DMS 273 (cell line): Measurements from ENCODE around the gene ZNF318.
"Not testable (repeated sequence)": the region's sequence is repeated elsewhere in the genome, so short reads cannot be mapped to it uniquely, and the experiment has no call there.

Source experiments
- DNase-seq: peaks from one replicate; lab custom pipeline; 2025; ENCODE audit not compliant: unreplicated experiment; lab: John Stamatoyannopoulos, UW

ZNF318 gene

DNA sequence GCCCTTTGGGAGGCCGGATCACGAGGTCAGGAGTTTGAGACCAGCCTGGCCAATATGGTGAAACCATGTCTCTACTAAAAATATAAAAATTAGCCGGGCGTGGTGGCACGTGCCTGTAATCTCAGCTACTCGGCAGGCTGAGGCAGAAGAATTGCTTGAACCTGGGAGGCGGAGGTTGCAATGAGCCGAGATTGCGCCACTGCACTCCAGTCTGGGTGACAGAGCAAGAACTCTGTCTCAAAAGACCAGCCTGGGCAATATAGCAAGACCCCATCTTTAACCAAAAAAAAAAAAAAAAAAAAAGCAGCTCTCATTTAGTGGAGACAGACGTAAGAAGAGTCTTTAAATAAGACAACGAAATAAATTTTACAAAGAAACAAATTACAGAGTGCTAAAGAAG is 23.2 kb downstream of the ZNF318 start:
- DNase-seq = not testable (repeated sequence)

DNA sequence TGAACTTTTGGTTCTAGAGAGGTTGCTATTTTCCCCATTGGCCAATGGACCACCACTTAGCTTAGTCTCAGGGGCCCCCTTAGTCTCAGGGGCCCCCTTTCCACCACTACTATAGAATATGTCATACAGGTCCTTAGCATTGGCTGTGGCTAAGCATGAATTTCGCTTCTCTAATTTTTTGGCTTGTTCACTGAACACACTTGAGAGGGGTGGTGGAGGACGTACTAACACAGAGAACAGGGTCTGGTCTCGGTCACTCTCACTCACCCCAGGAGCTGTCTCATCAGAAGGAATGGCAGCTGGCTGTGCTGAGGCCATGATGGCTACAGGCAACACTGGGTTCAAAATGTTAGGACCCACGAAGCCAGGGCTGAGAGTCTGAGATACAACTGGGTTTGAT is 30.3 kb downstream of the ZNF318 start:
- no peak for DNase-seq

DNA sequence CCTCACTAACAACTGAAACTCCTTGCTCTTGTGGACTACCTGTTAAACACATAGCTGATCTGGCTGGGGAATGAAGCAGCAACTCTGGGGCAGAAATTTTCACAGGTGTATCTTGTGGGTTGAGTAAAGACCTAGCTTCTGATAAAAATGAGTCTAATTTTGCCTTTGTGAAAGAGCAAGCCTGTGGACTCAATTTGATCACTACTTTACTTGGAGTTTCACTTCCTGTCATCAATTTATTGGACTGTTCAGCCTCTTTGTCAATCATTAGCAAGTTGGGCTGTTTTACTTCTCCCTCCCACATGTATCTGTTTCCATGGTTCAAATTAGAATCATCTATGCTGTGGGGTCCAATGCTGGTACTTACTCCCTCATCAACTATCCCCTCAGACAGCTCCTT is 31.2 kb downstream of the ZNF318 start:
- no peak for DNase-seq

DNA sequence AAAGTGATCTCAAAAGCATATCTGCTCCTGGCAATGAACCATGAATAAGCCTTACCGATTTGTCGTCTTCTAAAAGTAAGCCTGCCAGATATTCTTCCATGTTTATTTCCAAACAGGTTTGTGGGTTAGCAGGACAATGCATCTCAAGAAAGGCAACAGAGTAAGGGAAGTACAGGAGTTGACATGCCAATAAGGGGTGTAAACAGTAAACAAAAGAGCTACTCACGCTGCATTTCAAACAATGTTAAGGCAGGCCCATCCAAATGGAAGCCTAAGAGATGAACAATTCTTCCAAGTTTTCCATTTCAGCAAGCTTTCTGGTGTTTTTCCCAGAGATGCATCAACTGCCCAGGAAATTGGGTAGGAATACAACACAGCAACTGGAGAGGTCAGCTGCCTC is 33.1 kb downstream of the ZNF318 start:
- DNase-seq = no peak

DNA sequence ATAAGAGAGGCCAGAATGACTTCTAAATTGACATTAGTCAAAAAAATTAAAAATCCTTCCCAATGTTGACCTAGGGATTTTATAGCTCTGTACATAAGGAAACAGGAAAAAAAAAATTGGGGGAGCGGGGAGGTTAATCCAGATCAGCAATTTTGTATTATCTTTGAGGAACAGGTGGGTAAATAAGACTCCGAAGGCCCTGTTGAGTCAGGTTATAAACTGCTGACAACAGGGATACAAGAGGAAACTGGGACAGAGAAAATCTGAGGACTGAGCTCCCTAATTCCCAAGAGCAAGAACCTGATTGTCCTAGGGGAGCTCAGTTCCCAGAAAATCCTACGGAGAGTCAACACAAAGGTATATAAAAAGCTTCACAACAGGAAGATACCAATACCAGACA is 34.0 kb downstream of the ZNF318 start:
- no peak for DNase-seq

DNA sequence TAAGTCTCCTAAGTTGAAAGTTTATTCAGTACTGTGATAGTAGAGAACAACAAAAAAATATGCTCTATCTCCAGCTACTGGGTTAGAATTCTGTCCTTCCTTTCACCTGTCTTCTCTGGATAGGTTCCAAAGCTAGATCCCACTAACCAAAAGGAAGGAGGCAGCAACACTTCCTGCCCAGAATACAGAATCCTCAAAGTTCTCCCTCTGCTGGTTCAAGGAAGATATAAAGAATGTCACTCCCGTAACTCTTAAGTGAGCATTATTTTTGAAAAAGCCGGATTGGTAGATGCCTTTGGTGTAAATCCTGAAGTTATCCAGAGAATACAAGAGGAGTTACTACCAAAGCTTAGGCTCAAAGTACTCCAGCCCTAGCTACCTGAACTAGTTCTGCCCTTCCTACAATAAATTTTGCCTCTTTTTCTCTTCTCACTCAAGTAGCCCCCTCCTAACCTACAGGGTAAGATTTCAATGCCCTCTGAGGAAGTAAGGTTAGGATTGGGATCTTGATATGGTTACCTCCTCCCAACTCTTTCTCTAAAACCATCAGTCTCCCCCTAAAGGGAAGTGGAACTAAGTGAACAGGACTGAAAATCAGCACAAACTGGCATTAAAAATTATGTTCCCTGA is 34.9 kb downstream of the ZNF318 start:
- DNase-seq = peak; percentile 85

DNA sequence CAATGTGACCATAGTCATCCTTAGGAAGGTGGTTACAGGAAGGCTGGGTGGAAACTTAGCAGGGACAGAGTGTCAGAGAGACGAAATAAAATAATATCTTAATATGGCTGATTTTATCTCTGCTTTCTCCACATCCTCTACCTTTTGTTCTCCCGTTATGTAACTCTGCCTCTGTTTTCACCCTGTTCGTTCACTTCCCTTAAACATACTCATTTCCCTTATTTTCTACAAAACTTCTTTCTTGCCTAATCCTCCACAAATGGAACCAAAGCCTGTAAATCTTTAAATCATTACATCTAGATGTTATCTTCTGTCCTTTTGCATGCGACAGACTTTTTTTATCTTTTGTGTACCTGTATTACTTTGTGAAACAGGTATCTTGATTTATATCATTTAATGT is 37.6 kb downstream of the ZNF318 start:
- no peak for DNase-seq

DNA sequence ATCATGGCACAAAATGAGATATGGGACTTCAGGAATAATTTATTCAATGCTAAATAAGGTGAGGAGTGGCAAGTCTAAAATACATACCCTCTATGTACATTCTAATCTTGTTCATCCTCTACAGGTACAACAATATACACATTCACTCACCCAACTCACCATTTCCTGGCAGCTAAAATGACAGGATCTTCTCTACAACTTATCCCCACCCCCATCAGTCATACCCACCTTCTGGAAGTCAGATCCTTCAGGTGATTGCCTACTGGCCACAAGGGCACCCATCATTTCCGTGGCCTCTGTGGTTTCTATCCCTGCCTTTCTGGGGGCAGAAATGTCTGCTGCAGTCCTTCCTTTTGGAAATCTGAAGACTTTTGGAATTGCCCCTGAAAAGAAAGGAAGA is 38.0 kb downstream of the ZNF318 start:
- no peak for DNase-seq

DNA sequence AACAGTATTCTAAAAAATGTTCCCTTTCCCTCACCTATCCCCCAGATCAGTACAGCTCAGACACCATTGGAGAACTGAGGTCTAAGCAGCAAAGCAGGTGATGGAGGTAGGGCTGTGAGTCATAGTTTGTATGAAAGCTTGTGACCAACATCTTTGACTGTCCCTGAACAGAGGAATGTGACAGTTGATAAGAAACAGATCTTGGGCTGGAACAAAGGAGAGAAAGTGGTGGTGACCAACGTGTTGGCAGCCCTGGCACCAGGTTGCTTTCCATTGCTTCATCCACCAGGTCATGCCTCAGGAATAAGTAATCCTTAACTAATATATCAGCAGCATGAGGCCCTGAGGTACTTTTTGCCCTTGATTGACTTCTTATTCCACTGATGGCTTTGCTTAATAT is 40.9 kb downstream of the ZNF318 start:
- DNase-seq = no peak

DNA sequence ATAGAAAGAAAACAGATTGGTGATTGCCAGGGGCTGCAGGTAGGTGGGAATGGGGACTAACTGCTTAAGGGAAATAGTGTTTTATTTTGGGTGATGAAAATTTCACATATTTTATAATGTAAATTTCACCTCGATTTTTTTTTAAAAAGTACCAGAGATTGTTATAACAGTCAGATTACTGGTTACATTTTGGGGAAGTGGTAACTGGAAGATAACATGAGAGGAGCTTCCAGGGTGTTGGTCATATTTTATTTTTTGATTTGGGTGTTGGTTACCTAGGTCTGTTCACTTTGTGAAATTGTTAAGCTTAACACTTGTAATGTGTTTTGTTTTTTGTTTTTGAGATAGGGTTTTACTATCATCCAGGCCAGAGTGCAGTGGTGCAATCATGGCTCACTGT is 43.6 kb downstream of the ZNF318 start:
- DNase-seq = no peak

DNA sequence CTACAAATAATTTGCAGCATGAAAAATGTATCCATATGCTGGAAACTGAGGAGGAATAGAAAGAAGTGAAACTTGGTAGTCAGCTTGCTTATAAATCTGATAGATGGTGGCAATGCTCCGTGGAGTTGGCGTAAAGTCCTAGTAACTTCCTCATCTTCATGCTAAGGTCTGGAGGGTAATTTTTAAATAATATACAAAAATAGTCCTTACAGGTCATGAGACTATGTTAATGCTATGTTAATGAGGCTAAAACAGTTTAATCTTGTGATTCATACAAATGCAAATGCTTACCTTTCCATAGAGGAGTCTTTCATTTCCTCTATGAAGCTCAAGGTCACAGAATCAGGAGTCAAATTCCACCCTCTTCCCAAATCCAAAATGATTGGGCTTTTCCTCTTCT is 51.4 kb downstream of the ZNF318 start:
- DNase-seq = no peak

DNA sequence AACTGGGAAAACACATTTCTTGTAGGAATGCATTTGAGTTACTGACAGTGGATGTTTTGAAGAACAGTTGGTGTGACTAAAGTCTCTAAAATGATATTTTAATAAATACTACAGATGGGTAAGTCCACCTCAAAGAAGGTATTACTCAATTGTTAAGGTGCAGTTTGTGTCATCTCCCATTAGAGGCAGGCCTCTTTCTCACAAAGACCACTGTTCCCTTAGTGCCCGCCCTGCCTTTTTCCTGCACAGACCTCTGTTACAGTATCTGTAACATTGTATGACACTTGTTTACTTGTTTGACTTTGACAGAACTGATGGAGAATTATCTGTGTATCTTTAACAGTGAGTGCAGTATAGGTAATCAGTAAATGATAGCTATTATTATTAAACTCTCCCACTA is 55.6 kb downstream of the ZNF318 start:
- DNase-seq = no peak

DNA sequence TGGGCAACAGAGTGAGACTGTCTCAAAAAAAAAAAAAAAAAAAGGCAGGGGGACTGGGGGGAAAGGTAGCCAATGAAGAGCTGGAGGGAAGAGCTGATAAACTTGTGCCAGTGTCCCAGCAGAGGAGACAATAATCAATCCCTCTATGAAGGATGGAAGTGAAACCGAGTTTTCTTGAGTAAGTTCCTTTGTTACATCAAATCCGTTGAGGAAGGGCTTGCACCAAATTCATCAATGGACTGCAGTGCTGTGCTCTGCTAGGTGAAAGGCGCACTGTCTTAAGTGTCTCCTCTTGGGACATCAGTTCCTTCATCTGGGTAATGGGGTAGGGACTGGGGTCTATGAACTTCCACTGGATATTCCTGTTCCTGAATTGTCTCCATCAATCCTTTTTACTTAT is 57.8 kb downstream of the ZNF318 start:
- no peak for DNase-seq

DNA sequence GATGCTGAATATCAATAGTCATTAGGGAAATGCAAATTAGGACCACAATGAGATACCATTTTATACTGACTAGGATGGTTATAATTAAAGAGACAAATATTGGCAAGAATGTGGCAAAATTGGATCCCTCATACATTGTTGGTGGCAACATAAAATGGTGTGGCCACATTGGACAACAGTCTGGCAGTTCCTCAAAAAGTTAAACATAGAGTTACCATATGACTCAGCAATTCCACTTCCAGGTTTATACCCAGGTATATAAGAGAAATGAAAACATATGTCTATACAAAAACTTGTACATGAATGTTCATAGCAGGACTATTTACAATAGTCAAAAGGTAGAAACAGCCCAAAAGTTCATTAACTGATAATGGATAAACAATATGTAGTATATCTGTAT is 58.8 kb downstream of the ZNF318 start:
- DNase-seq = no peak

DNA sequence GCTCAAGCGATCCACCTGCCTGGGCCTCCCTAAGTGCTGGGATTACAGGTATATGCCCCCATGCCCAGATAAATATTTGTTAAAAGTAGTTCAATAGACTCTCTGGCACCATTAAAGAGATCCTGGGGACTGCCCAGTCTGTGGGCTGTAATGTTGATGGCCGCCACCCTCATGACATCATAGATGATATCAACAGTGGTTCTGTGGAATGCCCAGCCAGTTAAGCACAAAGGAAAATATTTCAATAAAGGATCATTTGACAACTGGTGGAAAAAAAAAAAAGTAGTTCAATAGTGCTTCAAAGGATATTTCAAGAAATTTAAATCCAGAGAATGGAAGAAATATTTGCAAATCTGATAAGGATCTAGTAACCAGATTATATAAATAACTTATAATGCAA is 59.3 kb downstream of the ZNF318 start:
- DNase-seq = no peak

DNA sequence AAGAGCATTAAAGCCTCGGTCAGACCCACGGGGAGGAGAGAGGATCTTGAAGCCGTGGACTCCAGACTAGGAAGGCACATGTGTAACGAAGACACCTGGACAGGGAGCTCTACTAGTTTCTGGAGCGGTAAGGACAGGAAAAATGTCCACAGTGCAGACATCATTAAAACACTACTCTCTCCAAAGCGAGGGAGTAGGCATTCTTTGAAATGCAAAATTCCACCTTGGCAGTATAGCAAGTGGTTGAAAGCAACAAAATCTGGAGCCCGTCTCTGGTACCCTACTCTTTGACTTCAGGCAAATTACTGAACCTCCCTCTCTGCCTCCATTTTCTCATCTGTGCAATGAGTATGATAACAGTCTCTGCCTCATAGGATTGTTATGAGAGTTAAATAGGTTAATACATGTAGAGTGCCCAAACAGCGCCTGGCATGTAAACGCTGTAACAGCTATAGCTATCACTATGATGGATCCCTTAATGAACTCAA is 60.4 kb downstream of the ZNF318 start:
- no peak for DNase-seq

DNA sequence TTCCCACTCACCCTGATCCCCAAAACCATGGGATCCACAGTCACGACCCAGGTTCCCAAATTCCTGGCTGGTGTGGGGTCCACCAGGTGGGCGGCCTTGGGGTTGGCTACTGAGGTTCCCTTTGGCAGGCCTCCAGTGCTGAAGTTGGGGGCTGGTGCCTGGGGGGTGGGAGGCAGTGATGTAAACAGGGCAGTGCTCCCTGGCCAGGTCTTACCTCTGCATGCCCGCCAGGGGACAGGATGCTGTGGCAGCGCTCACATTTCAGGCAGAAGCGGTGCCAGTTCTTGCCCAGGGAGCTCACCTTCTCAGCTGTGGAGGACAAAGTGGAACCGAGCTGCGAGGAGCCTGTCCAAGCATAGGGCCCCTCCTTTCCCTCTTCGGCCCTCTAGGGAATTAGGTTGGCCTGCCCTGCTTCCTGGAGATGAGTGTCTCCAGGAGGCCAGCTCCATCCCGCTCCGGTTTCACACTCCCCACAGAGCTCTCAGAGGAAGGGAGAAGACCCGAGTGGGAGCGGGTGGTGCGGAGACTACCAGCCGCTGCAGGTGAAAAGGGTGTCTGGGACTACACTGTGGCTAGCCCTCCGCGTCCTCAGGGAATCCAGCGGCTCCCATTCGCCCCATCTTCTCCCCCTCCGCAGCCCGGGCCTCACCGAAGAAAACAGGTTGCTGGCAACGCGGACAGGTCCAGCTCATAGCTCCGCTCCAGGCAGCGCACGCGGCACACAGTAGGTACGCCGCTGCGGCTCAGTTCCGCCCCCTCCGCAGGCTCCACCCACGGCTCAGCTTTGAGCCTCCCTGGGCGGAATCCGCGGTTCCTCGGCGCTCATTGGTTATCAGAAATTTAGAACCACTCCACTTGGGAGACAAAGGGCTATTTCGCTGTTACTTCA is 61.1 kb downstream of the ZNF318 start, which contains the start of gene CRIP3:
Gene CRIP3 (minus strand): TSS at position 726 of the 889 bp plus-strand sequence. CDS start 34 bp downstream, at position 692.
- peak; percentile 63 for DNase-seq

DNA sequence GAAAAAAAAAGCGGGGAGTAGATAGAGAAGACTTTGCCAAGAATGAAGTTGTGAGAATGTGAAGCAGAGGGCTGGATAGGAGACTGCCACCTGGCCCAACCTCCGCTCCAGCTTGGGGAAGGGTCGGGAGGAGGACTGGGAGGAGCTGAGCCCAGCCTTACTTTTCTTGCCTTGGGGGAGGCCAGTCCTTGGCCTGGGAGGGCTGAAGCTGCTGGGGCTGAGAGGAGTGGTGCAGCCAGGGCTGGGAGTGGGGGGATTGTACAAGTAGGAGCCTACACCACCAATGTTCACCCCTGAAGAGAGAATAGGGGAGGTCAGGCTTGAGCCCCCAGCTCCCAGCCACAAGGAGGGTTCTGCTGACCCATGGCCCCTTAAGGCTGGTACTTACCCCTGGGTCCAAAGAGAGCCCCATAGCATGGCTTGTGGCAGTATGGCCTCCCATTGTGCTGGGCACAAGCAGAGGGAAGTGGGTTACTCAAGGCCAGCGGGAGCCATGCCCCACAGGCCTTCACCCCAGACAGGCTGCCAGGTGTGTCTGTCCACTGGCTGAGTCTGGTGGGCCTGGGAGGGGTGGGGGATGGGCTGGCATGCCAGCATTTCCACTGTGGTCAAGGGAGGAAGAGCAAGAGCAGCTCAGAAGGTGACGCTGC is 61.9 kb downstream of the ZNF318 start:
- DNase-seq = no peak

DNA sequence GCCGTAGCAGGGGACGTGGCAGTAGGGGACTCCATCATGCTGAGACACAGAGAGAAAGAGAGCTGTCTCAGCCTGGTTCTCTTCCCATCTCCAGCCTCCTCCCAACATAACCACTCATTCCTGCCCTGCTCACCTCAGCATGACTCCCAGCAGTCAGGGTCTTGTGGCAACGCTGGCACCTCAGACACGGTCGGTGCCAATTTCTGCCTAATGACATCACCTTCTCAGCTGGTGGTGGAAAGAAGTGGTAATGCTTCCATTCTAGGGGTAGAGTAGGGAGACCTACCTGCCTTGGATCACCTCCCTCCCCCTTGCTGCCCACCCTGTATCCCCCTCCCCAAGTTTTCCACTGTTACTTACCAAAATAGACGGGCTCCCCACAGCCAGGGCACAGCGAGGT is 63.4 kb downstream of the ZNF318 start:
- no peak for DNase-seq

DNA sequence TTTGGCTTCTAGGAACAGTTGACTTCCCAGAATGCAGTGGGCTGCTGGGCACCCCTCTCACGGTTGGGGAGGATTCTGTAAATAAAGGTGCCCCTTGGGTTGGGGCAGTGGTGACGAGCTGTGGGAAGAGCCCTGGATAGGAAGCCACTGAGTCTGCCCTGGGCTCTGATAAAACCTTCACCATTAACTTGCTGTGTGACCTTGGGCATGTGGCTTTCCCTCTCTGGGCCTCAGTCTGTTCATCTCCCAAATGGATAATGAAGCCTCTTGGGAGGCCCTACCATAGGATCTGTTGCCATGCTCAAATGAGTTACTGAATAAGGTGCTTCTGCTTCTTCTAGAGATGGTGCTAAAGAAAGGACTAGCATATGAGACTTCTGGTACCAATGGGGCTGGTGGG is 64.6 kb downstream of the ZNF318 start:
- no peak for DNase-seq

DNA sequence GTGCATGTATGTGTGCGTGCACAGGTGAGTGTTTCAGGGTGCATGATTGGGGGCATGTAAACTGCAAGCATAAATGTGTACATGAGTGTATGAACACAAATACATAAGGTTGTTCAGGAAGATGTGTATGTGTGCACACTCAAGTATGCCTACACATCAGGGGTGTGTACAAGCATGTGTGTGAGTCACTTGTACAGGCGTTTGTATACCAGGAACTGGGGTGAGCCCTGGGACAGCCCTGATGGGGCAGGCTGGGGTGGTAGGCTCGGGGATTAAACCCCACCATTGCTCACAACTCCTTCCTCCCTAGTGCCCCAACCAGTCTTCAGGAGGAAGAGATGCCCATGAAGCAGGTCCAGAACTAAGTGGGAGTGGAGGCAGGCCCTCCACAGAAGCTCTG is 65.1 kb downstream of the ZNF318 start:
- no peak for DNase-seq

DNA sequence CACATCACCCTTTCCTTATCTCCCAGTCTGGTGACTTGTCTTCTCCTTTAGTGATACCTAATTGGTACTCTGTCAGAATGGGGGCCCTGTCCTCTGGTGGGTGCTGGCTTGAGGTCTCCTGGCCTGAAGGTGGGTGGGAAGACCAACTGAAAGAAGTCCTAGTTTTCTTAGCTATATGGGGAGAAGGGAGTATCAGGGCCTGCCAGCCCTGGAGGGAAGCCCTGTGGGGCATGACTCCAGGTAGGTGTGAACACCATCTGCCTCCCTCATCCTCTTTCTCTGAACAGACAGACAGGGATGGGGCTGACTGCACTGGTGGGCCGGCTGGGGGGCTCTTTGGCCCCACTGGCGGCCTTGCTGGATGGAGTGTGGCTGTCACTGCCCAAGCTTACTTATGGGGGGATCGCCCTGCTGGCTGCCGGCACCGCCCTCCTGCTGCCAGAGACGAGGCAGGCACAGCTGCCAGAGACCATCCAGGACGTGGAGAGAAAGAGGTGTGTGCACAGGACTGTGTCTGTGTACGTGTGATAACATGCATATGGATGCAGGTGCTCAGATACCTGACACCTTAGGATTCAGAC is 65.6 kb downstream of the ZNF318 start:
- DNase-seq = no peak
